Neural progenitor cell (in vitro differentiated cells): ENCODE results near the gene KLHL9. TPM values are rescaled to one million over a fixed set of nuclear protein-coding genes. Genes with fewer than 3 reads are reported as not detected.

Source experiments
- DNase-seq: peaks from one replicate; pipeline ENCODE4 v3.0.0-alpha.2; 2016; ENCODE audit warnings: low spot score
- H2AFZ ChIP-seq: fragments of 200-600 bp; sonication (generic); replicated peaks from 2 replicates; pipeline ENCODE4 v1.6.1; 2016; ENCODE audit warnings: antibody characterized with exemption
- H3F3A ChIP-seq: fragments of 200-600 bp; sonication (generic); 2 replicates; pipeline ENCODE4 v1.6.1; 2016; ENCODE audit warnings: antibody characterized with exemption, low read depth
- H3K27ac ChIP-seq: fragments of 200-600 bp; sonication (generic); 2 replicates; pipeline ENCODE4 v1.5.1; 2016; ENCODE audit warnings: mild to moderate bottlenecking
- H3K27me3 ChIP-seq: fragments of 200-600 bp; sonication (generic); 2 replicates; pipeline ENCODE4 v1.6.1; 2016; ENCODE audit warnings: mild to moderate bottlenecking, moderate library complexity
- H3K36me3 ChIP-seq: fragments of 200-600 bp; sonication (generic); 2 replicates; pipeline ENCODE4 v1.5.1; 2016
- H3K4me1 ChIP-seq: fragments of 200-600 bp; sonication (generic); 2 replicates; pipeline ENCODE4 v1.6.1; 2016; ENCODE audit warnings: mixed run types
- H3K4me2 ChIP-seq: fragments of 200-600 bp; sonication (generic); 2 replicates; pipeline ENCODE4 v1.6.1; 2016
- H3K4me3 ChIP-seq: fragments of 200-600 bp; sonication (generic); 2 replicates; pipeline ENCODE4 v1.5.1; 2016
- H3K79me2 ChIP-seq: fragments of 200-600 bp; sonication (generic); 2 replicates; pipeline ENCODE4 v1.6.1; 2016; ENCODE audit warnings: low read depth
- H3K9ac ChIP-seq: fragments of 200-600 bp; sonication (generic); 2 replicates; pipeline ENCODE4 v1.6.1; 2016
- H3K9me3 ChIP-seq: fragments of 200-600 bp; sonication (generic); 2 replicates; pipeline ENCODE4 v1.5.1; 2016; ENCODE audit warnings: low read depth
- H4K20me1 ChIP-seq: fragments of 200-600 bp; sonication (generic); 2 replicates; pipeline ENCODE4 v1.6.1; 2016; ENCODE audit warnings: low read depth
- H3K27ac Mint-ChIP-seq: 3 replicates; pipeline ENCODE4 v1.8.0; 2021; ENCODE audit warnings: mixed read lengths
- H3K27me3 Mint-ChIP-seq: 2 replicates; pipeline ENCODE4 v1.8.0; 2022; ENCODE audit warnings: low read depth, mild to moderate bottlenecking, inconsistent platforms, moderate library complexity, mixed read lengths; ENCODE audit not compliant: insufficient read depth
- H3K36me3 Mint-ChIP-seq: 3 replicates; pipeline ENCODE4 v1.8.0; 2021; ENCODE audit warnings: mixed read lengths
- H3K4me1 Mint-ChIP-seq: 3 replicates; pipeline ENCODE4 v1.8.0; 2021; ENCODE audit warnings: mixed read lengths
- H3K4me3 Mint-ChIP-seq: 3 replicates; pipeline ENCODE4 v1.8.0; 2021; ENCODE audit warnings: mild to moderate bottlenecking, moderate library complexity, mixed read lengths
- H3K9me3 Mint-ChIP-seq: 3 replicates; pipeline ENCODE4 v1.8.0; 2020; ENCODE audit warnings: mixed read lengths
- CTCF ChIP-seq: fragments of 200-600 bp; sonication (generic); IDR thresholded peaks from 2 replicates; pipeline ENCODE4 v1.5.1; 2017; ENCODE audit warnings: antibody characterized with exemption, mild to moderate bottlenecking
- EZH2 ChIP-seq: fragments of 200-600 bp; sonication (generic); IDR thresholded peaks from 2 replicates; pipeline ENCODE4 v1.6.1; 2017; ENCODE audit warnings: antibody characterized with exemption, mild to moderate bottlenecking, moderate library complexity
- EZH2phosphoT487 ChIP-seq: fragments of 200-600 bp; sonication (generic); IDR thresholded peaks from 2 replicates; pipeline ENCODE4 v1.6.1; 2017; ENCODE audit warnings: antibody characterized with exemption
- total RNA-seq: library from RNA; depleted of rRNA; stranded (reverse); fragments of >200 nt; gene quantifications from 2 replicates; pipeline ENCODE4 v1.2.3, GENCODE V29; 2015; ENCODE audit warnings: low replicate concordance

Gene KLHL9
- total RNA-seq, 1 donor from 2014 or later = 42.0 TPM

- Histone ChIP-seq H4K20me1 (no peaks in the 10 kb centered on the region), H3K4me1 (no peaks in the 10 kb centered on the region), H3K27ac (no peak overlapping the region), H3F3A (no peaks in the 10 kb centered on the region), H3K4me2 (no peak overlapping the region), H3K27me3 (peaks cover 58% of the 10 kb centered on the region), H3K9ac (no peak overlapping the region), H3K9me3 (no peaks in the 10 kb centered on the region), H3K4me3 (no peak overlapping the region), H3K79me2 (no peaks in the 10 kb centered on the region), H3K36me3 (no peaks in the 10 kb centered on the region), H2AFZ (no peak overlapping the region)
- Mint-ChIP-seq H3K27ac (no peak overlapping the region), H3K27me3 (peaks cover 2% of the 10 kb centered on the region), H3K4me3 (no peak overlapping the region), H3K36me3 (no peaks in the 10 kb centered on the region), H3K9me3 (no peaks in the 10 kb centered on the region), H3K4me1 (no peaks in the 10 kb centered on the region)
- no peak for TF ChIP-seq EZH2phosphoT487
- no peak for TF ChIP-seq EZH2
- no peak for TF ChIP-seq CTCF
- DNase-seq = no peak
Observed at GRCh38 chr9:21294364-21294774, 40.8 kb downstream of the KLHL9 start.

DNA sequence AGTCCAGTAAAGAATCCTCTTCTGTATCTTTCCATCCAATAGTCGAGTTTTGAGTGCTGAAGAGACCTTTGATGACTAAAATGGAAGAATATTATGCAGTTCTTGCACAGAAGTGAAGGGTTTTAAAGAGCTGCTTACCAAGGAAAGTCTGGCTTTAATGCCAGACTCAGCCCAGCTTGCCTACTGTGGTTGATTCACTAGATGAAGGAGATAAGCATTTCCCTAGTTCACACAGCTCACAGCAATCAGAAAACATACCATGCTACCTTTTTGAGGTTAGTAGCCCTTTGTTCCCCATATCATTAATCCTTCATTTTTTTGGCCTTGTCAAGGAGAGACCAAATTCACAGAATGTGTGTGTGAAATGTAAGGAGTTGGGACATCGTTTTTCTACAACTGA is 45.4 kb downstream of the KLHL9 start:
- no peak overlapping the region for H3K27ac Mint-ChIP-seq
- H3K4me1 ChIP-seq = no peaks in the 10 kb centered on the region
- H3K27me3 ChIP-seq = peaks cover 60% of the 10 kb centered on the region
- H3K4me2 ChIP-seq = no peak overlapping the region
- no peak for TF ChIP-seq EZH2
- TF ChIP-seq CTCF = no peak
- TF ChIP-seq EZH2phosphoT487 = no peak
- H2AFZ ChIP-seq = no peak overlapping the region
- H3K9me3 Mint-ChIP-seq = no peaks in the 10 kb centered on the region
- no peak overlapping the region for H3K4me3 Mint-ChIP-seq
- H3K27me3 Mint-ChIP-seq = peaks cover 2% of the 10 kb centered on the region
- H3K4me1 Mint-ChIP-seq = no peaks in the 10 kb centered on the region
- H3K27ac ChIP-seq = no peak overlapping the region
- H3K36me3 ChIP-seq = no peaks in the 10 kb centered on the region
- no peaks in the 10 kb centered on the region for H3K79me2 ChIP-seq
- no peak overlapping the region for H3K9ac ChIP-seq
- DNase-seq = no peak
- H4K20me1 ChIP-seq = no peaks in the 10 kb centered on the region
- H3K4me3 ChIP-seq = no peak overlapping the region
- H3K9me3 ChIP-seq = no peaks in the 10 kb centered on the region
- H3F3A ChIP-seq = no peaks in the 10 kb centered on the region
- no peaks in the 10 kb centered on the region for H3K36me3 Mint-ChIP-seq

- no peaks in the 10 kb centered on the region for H4K20me1 ChIP-seq
- H3K79me2 ChIP-seq = no peaks in the 10 kb centered on the region
- H3K9me3 ChIP-seq = no peaks in the 10 kb centered on the region
- no peaks in the 10 kb centered on the region for H3K4me1 Mint-ChIP-seq
- no peak overlapping the region for H3K27ac ChIP-seq
- no peak overlapping the region for H3K4me2 ChIP-seq
- no peak overlapping the region for H3K9ac ChIP-seq
- peaks cover 44% of the 10 kb centered on the region for H3K27me3 ChIP-seq
- H3K9me3 Mint-ChIP-seq = no peaks in the 10 kb centered on the region
- H3K4me1 ChIP-seq = no peaks in the 10 kb centered on the region
- H3K4me3 ChIP-seq = no peak overlapping the region
- no peaks in the 10 kb centered on the region for H3K36me3 ChIP-seq
- H3K4me3 Mint-ChIP-seq = no peak overlapping the region
- H3K27me3 Mint-ChIP-seq = peaks cover 2% of the 10 kb centered on the region
- no peak overlapping the region for H2AFZ ChIP-seq
- TF ChIP-seq EZH2phosphoT487 (no peak), EZH2 (no peak), CTCF (no peak)
- DNase-seq = no peak
- H3F3A ChIP-seq = no peaks in the 10 kb centered on the region
- H3K27ac Mint-ChIP-seq = no peak overlapping the region
- no peaks in the 10 kb centered on the region for H3K36me3 Mint-ChIP-seq
Observed at GRCh38 chr9:21287280-21287679, 47.9 kb downstream of the KLHL9 start.

DNA sequence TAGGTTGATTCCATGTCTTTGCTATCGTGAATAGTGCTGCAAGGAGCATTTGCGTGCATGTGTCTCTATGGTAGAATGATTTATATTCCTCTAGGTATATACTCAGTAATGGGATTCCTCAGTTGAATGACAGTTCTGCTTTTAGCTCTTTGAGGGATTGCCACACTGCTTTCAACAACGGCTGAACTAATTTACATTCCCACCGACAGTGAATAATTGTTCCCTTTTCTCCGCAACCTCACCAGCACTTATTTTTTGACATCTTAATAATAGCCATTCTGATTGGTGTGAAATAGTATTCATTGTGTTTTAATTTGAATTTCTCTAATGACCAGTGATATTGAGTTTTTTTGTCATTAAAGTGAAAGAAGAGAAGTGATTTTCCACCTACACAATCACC is 48.5 kb downstream of the KLHL9 start:
- no peaks in the 10 kb centered on the region for H3K4me1 ChIP-seq
- no peak overlapping the region for H3K9ac ChIP-seq
- no peak overlapping the region for H3K27ac ChIP-seq
- H3K9me3 ChIP-seq = no peaks in the 10 kb centered on the region
- H4K20me1 ChIP-seq = no peaks in the 10 kb centered on the region
- H3K27me3 ChIP-seq = peaks cover 42% of the 10 kb centered on the region
- no peak overlapping the region for H3K4me3 Mint-ChIP-seq
- no peaks in the 10 kb centered on the region for H3K36me3 ChIP-seq
- H3K36me3 Mint-ChIP-seq = no peaks in the 10 kb centered on the region
- no peak overlapping the region for H3K4me3 ChIP-seq
- H3K4me1 Mint-ChIP-seq = no peaks in the 10 kb centered on the region
- no peaks in the 10 kb centered on the region for H3K79me2 ChIP-seq
- TF ChIP-seq EZH2 (no peak), EZH2phosphoT487 (no peak), CTCF (no peak)
- H2AFZ ChIP-seq = no peak overlapping the region
- no peaks in the 10 kb centered on the region for H3K9me3 Mint-ChIP-seq
- H3K27ac Mint-ChIP-seq = no peak overlapping the region
- peaks cover 2% of the 10 kb centered on the region for H3K27me3 Mint-ChIP-seq
- no peaks in the 10 kb centered on the region for H3F3A ChIP-seq
- H3K4me2 ChIP-seq = no peak overlapping the region
- DNase-seq = no peak
